Cardiac fibroblast (primary cell): ENCODE data around the gene FHOD3.
A peak's percentile ranks its signal among the peaks of the same experiment; 100 is the strongest.

Experiments
- DNase-seq, 2 donors: peaks; one replicate each; pipeline versions ENCODE4 v3.0.0 to v3.0.0-alpha.2; 2010; ENCODE audit warnings: low read depth in 2 of 2
- H3K4me3 ChIP-seq, 2 donors: replicated peaks in 1 of 2; 1 replicate in 1 of 2; 2 replicates in 1 of 2; pipeline ENCODE4 v1.5.1; 2011; ENCODE audit warnings: low read depth in 2 of 2, low read length in 2 of 2, mild to moderate bottlenecking in 2 of 2, moderate library complexity in 1 of 2
- CTCF ChIP-seq: IDR thresholded peaks from one replicate; pipeline ENCODE4 v1.5.1; 2011; ENCODE audit warnings: low read depth, mild to moderate bottlenecking, low read length, inconsistent platforms

Gene FHOD3

GRCh38 chr18:36481935-36482334 lies 184.4 kb downstream of the FHOD3 start:
- TF ChIP-seq CTCF: no peak

GRCh38 chr18:36484591-36484990 lies 187.1 kb downstream of the FHOD3 start:
- no peak overlapping the region for H3K4me3 ChIP-seq
- DNase-seq: no peak
- TF ChIP-seq CTCF: no peak

More at GRCh38 chr18:36481935-36482334, 184.4 kb downstream of the FHOD3 start:
- H3K4me3 ChIP-seq: no peak overlapping the region
- DNase-seq: no peak

GRCh38 chr18:36485772-36486171 lies 188.3 kb downstream of the FHOD3 start:
- no peak overlapping the region for H3K4me3 ChIP-seq
- TF ChIP-seq CTCF: no peak
- DNase-seq: no peak

- TF ChIP-seq CTCF: no peak
- H3K4me3 ChIP-seq: no peak overlapping the region
- no peak for DNase-seq
Measured at GRCh38 chr18:36488131-36488530, 190.6 kb downstream of the FHOD3 start.

- no peak overlapping the region for H3K4me3 ChIP-seq
- no peak for TF ChIP-seq CTCF
- DNase-seq: no peak
Measured at GRCh38 chr18:36490897-36491296, 193.4 kb downstream of the FHOD3 start.

- no peak overlapping the region for H3K4me3 ChIP-seq
- TF ChIP-seq CTCF: no peak
Measured at GRCh38 chr18:36492604-36493329, 195.3 kb downstream of the FHOD3 start.

More at GRCh38 chr18:36492604-36493329, 195.3 kb downstream of the FHOD3 start:
- DNase-seq: peak in 1 of 2 donors; percentile 22
